GM15510 (cell line): ENCODE measurements around the gene POLD2.

Source experiments
- POLR2A ChIP-seq: IDR thresholded peaks from 3 replicates; pipeline ENCODE4 v1.6.1; 2011; ENCODE audit warnings: borderline replicate concordance; ENCODE audit not compliant: insufficient read length; ENCODE audit errors: extremely low read depth

POLD2 gene

DNA sequence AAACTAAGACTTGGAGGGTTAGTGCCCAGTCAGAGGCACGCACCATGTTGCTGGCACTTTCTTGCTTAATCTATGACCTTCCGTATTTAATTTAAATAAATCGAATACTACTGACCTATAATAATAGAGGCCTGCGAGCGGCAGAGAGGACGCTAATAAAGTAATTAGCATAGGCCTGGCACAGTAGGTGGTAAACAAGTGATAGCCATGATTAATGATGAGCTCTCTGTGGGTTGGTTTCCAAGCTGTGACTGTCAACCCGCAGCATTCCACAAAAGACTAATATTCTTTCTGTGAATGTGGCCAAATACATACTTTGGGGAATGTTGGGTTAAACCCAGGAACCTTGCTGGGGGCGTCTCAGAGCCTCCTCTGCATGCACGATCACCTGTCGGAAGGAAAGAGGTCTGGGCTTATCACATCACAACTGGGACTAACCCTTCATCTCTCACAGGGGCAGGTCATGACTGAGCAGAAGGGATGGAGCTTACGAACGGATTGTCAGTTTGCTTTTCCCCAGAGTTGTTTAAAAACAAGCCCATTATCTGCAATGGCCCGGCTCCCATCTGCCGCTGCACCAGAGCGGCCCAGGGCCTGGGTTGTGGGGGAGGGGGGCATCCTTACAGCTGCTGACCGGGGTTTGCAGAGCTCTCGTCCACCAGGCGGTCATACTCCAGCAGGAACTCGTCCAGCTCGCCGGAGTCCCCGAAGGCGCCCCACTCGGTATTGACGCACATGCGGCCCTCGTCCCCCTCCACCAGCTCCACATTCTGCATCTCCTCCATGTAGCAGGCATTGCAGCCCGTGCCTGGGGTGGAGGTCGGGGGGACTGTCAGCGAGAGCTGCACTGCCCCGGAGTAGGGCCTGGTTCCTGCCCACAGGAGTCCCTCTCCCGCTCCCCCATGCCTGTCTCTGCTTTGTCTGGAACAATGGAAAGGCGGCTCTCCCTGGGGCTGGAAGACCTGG is 24.0 kb upstream of the POLD2 start:
- TF ChIP-seq POLR2A = no peak

DNA sequence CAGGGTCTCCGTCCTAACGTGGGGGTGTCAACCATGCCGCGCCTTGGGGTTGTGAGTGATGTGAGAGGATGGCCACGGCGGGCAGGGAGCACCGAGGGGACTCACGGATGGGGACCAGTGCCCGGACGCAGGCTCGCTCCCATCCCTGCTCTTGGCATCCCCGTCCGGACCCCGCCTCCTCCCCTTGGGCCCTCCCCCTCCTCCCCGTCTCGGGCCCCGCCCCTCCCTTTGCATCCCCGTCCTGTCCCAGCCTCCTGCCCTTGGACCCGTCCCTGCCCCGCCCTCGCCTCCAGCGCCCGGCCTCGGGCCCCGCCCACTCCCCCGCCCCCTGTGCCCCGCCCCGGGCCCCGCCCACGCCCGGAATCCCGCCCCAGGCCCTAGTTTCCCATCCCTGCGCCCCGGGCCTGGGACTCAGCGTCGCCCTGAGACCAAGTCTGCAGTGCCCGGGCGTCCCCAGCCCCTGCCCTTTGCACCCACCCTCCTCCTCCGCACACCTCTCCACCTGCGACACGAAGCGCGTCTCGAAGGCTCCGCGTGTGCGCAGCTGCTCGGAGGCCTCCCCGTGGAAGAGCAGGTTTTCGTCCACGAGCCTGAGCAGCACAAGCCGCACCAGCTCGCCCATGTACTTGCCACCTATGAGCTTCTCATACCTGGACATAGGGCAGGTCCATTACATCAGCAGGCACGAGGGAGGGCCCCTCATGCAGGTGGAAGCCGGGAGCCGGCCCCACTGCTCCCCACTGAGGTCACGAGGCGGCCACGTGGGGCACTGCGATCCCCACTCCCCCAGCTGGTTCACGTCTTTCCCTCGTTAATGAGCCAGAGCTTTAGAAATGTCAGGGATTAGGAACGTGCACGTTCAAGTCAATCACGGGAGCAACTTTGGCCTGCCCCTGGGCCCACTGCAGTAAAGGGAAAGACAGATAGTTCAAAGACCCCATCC is 22.9 kb upstream of the POLD2 start:
- TF ChIP-seq POLR2A = no peak

DNA sequence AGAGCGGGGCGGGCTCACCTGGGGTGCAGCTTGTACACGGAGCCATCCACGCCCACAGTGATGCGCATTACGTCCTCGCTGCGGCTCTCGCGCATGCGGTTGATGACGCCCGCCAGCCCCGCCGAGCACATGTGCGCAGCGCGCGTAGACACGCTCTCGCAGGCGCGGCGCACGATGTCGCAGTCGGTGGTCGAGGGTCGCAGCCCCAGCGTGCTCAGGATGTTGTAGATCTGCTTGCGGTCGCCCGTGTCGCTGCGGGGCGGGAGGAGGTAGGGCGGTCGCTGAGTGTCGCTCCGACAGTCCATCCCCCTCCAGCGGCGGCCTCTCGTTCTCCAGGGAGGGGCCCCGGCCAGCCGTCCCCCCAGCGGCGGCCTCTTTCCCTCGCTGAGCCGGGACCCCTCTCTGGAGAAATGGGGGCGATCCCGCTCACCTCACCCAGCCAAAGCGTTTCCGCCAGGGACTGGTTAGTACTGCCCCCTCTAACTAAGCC is 22.2 kb upstream of the POLD2 start:
- TF ChIP-seq POLR2A = no peak

DNA sequence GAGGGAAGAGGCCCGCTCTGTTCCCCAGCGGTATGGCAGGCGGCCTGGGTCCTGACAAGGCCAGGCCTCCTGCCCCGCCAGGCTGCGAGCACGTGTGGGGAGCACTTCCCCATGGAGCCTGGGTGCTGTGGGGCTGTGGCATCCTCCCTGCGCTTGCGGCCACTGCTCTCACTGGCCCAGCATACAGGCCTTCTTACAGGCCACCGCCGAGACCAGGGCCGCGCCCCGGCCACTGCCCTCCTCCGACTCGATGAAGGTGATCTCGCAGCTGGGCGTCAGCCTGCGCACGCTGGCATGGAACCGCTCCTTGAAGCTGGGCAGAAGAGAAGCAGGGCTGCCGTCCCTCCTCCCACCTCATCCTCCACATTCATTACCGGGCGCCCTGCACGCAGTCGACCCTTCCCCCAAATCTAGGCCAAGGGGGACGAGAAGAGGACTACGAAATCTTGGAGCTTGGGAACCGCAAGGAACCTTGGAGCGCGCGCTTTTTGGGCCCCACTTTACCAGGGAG is 21.7 kb upstream of the POLD2 start:
- TF ChIP-seq POLR2A = no peak

DNA sequence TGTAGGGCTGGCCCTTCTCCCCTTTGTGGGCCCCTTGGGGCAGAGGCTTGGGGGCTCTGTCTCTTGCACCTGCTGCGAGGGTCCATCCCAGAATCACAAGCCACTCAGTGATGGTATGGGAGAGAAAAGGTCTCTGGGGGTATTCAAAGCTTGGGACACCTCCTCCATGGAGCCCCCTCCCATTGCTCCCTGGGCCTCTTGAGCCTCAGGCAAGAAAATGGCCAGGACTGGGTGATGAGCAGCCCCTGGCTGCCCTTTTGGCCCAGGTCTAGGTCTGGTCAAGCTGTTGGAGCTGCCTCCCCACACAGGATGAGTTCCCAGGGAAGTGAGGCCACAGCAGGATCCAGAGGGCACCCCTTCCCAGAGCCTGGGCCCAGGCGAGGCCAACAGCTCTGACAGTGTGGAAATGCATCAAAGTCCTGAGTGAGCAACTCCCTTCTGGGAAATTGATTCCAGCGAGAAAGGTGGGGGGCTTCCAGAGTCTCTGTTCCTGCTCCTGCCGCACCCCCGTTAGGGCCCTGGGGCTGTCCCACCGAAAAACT is 21.1 kb upstream of the POLD2 start:
- no peak for TF ChIP-seq POLR2A

DNA sequence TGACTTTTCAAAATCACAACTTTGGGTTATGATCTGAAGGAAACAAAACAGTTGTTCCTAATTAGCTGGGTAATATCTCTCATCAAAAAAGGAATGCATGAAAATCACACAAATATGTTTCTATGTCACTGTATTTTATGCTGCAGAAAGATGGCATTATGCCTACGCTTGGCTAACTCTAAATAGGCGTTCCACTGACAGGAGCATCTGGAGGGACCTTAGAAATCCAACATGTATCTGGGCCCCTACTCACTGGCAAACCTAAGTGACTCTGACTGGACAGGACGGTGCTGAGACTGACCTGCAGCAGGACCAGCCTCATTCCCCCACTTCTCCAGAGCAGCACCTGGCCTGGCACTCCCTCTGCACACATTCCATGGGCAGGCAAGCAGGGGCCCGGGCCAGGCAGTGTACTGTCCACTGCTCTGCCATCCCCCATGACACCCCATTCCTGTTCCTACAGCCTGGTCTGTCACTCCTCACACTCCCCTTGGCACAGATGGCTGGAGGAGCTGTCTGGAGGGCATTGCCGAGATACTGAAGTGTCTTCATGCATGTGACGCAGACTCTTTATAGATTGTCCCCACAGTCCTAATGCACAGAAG is 20.4 kb upstream of the POLD2 start:
- TF ChIP-seq POLR2A = no peak

DNA sequence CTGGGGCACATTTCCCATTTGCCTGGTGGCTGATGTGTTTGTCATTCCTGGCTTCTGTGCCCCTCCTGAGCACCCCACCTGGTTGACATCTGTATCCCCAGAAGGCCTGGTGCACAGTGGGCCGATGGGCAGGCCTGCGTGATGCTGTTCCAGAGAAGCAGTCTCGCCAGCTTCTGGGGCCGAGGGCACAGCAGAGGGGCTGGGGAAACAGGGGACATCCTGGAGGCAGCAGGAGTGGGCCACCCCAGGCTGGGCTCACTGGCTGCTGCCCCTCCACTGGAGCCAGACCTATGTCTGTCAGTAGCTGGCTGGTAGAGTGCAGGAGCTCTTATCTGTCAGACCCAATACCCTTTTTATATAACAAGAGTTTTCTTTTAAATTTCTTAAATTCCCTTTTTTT is 18.7 kb upstream of the POLD2 start:
- no peak for TF ChIP-seq POLR2A

DNA sequence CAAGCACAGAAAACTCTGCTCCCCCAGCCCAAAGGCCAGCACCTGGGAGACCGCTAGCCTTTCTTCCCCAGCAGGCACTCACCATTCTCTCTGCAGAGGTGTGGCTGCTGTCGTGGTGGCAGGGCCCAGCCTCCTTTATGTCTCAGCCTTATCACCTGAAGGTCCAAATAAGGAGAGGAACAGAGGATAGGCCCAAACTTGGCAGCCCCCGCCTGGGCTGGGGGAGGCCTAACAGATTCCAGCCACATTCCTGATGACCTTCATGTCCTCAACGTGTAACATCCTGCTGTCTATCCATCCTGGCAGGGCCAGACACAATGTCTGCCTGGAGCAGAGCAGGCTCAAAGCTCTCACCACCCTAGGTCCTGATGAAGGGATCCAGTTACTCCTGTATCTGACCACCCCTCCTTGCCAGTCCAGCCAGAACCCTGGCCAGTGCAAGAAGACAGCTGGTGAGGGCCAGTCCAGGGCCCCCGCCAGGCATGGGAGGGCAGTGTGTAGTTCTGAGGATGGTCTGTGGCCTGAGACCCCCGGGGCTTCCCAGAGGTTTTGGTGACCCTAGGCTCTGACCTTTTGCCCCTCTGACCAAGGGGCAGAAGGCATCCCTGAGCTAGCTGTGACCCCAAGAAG is 18.0 kb upstream of the POLD2 start, which contains the start of gene MYL7:
TSS of gene MYL7 (minus strand) at position 112 of the 630 bp plus-strand sequence. CDS start at position 85, 27 bp downstream.
- TF ChIP-seq POLR2A = no peak

DNA sequence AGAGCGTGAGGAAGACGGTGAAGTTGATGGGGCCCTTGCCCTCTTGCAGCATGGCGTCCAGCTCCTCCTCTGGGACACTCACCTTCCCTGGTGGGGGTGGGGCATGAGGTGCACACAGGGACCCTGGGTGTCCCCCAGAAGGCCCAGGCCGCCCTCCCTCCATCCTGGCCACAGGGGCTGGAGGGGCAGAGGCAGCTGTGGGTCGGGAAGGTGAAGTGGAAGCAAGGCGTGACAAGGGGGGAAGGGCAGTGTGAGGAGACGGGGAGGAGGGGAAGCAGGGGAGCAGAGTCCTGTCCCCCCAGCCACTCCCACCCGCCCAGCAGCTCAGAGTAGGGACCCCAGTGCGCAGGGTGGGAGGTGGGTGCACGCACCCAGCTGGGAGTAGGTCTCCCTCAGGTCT is 17.0 kb upstream of the POLD2 start:
- no peak for TF ChIP-seq POLR2A

DNA sequence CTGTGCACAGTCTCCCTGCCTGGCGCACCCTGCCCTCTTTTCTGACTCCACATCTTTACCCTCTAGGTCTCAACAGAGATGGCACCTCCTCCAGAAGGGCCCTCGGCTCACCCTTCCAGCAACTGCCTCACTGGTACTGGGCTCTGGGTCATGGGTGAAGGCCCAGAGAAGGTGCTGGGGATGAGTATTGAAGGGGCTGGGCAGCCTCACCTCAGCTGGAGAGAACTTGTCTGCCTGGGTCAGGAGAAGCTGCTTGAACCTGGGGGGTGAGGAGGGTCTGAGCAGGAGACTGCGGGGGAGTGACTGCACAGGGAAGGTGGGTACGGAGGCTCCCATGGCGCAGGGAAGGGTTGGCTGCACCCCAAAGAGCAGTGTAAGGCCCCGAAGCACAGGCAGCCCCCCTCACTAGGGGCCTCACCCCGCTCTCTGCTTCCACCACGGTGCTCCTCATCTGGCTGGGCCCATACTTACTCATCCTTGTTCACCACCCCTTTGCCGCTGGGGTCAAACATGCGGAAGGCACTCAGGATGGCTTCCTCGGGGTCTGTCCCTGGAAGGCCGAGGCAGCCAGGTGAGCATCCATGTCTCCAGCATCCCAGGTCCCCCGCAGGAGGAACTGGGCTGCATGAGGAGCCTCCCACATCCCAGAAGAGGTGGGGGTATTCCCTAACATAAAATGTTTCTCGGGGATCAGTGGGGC is 16.1 kb upstream of the POLD2 start:
- TF ChIP-seq POLR2A = no peak

DNA sequence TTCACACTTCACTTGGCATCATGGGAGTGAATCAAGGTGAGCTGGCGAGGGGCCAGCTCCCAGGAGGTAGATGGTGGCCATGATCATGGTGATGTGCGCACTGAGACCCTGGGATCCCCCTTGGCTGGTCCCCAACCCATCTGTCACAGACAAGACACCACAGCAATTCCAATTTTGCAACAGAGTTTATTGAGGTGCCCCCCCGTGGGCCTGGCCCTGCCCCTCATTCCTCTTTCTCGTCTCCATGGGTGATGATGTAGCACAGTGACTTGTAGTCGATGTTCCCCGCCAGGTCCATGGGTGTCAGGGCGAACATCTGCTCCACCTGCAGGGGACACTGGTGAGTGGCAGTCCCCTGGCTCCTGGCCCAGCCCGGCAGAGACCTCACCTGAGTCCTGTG is 15.3 kb upstream of the POLD2 start:
- no peak for TF ChIP-seq POLR2A

DNA sequence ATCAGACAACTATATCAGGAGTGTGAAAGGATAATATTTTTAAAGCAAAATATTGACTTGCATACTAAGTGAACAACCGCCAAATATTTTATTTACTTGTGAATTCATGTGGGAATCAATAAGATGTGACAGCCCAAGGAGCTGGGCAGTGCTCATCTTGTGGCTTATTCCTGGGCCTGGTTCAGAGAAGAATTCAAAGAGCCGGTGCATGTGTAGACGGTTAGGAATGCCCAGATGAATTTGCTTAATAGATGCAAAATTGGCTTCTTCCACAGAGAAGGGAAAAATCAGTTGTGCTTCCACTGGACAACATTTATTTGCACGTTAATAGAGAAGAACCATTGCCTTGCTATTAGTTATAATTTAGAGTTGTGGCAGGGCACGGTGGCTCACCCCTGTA is 13.4 kb upstream of the POLD2 start:
- TF ChIP-seq POLR2A = no peak
